ENCODE data around the gene ASAP3. TPM values are rescaled to one million over a fixed set of nuclear protein-coding genes. Genes with fewer than 3 reads are reported as not detected.

ASAP3 gene
- polyA plus RNA-seq, 1 experiment = 33.9 TPM

- CTCF ChIA-PET = no interaction called here
- POLR2A ChIA-PET = no interaction called here
Measured at GRCh38 chr1:23462766-23463165, 21.2 kb downstream of the ASAP3 start.

GRCh38 chr1:23461050-23461449, 22.9 kb downstream of the ASAP3 start:
- no peaks in the 10 kb centered on the region for H3K27me3 ChIP-seq (ENCODE audit: control insufficient read depth, insufficient read depth, low read length)
- H3K36me3 ChIP-seq (ENCODE audit: control insufficient read depth, insufficient read depth, low read length) = no peaks in the 10 kb centered on the region
- ChIA-PET CTCF (no interaction called here), POLR2A (no interaction called here)
- TF ChIP-seq CTCF (IDR thresholded peaks at IDR 0.05; ENCODE audit: insufficient read depth, low read depth, low read length) = no peak
- no peak for DNase-seq (ENCODE audit: low read depth)
- no peak overlapping the region for H3K4me3 ChIP-seq (ENCODE audit: low read depth, low read length)

More at GRCh38 chr1:23462766-23463165, 21.2 kb downstream of the ASAP3 start:
- Histone ChIP-seq H3K4me3 (ENCODE audit: low read depth, low read length) (no peak overlapping the region), H3K27me3 (ENCODE audit: control insufficient read depth, insufficient read depth, low read length) (no peaks in the 10 kb centered on the region), H3K36me3 (ENCODE audit: control insufficient read depth, insufficient read depth, low read length) (no peaks in the 10 kb centered on the region)
- TF ChIP-seq CTCF (IDR thresholded peaks at IDR 0.05; ENCODE audit: insufficient read depth, low read depth, low read length) = no peak
- DNase-seq (ENCODE audit: low read depth) = no peak

- H3K27me3 ChIP-seq (ENCODE audit: control insufficient read depth, insufficient read depth, low read length) = no peaks in the 10 kb centered on the region
- ChIA-PET CTCF (no interaction called here), POLR2A (no interaction called here)
- no peak for TF ChIP-seq CTCF (IDR thresholded peaks at IDR 0.05; ENCODE audit: insufficient read depth, low read depth, low read length)
- DNase-seq (ENCODE audit: low read depth) = no peak
- H3K4me3 ChIP-seq (ENCODE audit: low read depth, low read length) = no peak overlapping the region
- H3K36me3 ChIP-seq (ENCODE audit: control insufficient read depth, insufficient read depth, low read length) = no peaks in the 10 kb centered on the region; the same call in 1 of the 2 replicates
Measured at GRCh38 chr1:23460519-23460918, 23.5 kb downstream of the ASAP3 start.

GRCh38 chr1:23459338-23459757, 24.6 kb downstream of the ASAP3 start:
- ChIA-PET POLR2A (no interaction called here), CTCF (interaction anchor here (0.8 kb wide), 1 partner anchor 26 kb away, joined by 3 read pairs; no protein-coding TSS in a partner anchor)
- no peak overlapping the region for H3K4me3 ChIP-seq (ENCODE audit: low read depth, low read length)
- DNase-seq (ENCODE audit: low read depth) = no peak
- no peaks in the 10 kb centered on the region for H3K27me3 ChIP-seq (ENCODE audit: control insufficient read depth, insufficient read depth, low read length)
- peaks cover 6% of the 10 kb centered on the region for H3K36me3 ChIP-seq (ENCODE audit: control insufficient read depth, insufficient read depth, low read length)
- TF ChIP-seq CTCF (IDR thresholded peaks at IDR 0.05; ENCODE audit: insufficient read depth, low read depth, low read length) = no peak

- POLR2A ChIA-PET = interaction anchor here (0.6 kb wide), 1 partner anchor 19 kb away, joined by 3 read pairs; no protein-coding TSS in a partner anchor
- CTCF ChIA-PET = interaction anchor here (0.6 kb wide), 1 partner anchor 699 kb away, joined by 3 read pairs; no protein-coding TSS in a partner anchor
- Histone ChIP-seq H3K4me3 (ENCODE audit: low read depth, low read length) (no peak overlapping the region), H3K36me3 (ENCODE audit: control insufficient read depth, insufficient read depth, low read length) (peaks cover 8% of the 10 kb centered on the region), H3K27me3 (ENCODE audit: control insufficient read depth, insufficient read depth, low read length) (no peaks in the 10 kb centered on the region)
- DNase-seq (ENCODE audit: low read depth) = no peak
- no peak for TF ChIP-seq CTCF (IDR thresholded peaks at IDR 0.05; ENCODE audit: insufficient read depth, low read depth, low read length)
Measured at GRCh38 chr1:23456226-23456625, 27.8 kb downstream of the ASAP3 start.

All from BJ (cell line).